GM18873 (cell line): ENCODE data around the gene DYRK4.
"Not testable (repeated sequence)": the region's sequence is repeated elsewhere in the genome, so short reads cannot be mapped to it uniquely, and the experiment has no call there.

Source experiments
- ATAC-seq: cut with Tn5 transposase; IDR thresholded peaks from one replicate; pipeline ENCODE4 v1.9.1; 2021; ENCODE audit warnings: mild to moderate bottlenecking, moderate library complexity, moderate number of reproducible peaks; ENCODE audit not compliant: unreplicated experiment, low FRiP score

The DYRK4 gene, protein sequence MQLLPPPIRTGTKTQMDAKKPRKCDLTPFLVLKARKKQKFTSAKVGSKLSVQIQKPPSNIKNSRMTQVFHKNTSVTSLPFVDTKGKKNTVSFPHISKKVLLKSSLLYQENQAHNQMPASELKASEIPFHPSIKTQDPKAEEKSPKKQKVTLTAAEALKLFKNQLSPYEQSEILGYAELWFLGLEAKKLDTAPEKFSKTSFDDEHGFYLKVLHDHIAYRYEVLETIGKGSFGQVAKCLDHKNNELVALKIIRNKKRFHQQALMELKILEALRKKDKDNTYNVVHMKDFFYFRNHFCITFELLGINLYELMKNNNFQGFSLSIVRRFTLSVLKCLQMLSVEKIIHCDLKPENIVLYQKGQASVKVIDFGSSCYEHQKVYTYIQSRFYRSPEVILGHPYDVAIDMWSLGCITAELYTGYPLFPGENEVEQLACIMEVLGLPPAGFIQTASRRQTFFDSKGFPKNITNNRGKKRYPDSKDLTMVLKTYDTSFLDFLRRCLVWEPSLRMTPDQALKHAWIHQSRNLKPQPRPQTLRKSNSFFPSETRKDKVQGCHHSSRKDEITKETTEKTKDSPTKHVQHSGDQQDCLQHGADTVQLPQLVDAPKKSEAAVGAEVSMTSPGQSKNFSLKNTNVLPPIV

DNA sequence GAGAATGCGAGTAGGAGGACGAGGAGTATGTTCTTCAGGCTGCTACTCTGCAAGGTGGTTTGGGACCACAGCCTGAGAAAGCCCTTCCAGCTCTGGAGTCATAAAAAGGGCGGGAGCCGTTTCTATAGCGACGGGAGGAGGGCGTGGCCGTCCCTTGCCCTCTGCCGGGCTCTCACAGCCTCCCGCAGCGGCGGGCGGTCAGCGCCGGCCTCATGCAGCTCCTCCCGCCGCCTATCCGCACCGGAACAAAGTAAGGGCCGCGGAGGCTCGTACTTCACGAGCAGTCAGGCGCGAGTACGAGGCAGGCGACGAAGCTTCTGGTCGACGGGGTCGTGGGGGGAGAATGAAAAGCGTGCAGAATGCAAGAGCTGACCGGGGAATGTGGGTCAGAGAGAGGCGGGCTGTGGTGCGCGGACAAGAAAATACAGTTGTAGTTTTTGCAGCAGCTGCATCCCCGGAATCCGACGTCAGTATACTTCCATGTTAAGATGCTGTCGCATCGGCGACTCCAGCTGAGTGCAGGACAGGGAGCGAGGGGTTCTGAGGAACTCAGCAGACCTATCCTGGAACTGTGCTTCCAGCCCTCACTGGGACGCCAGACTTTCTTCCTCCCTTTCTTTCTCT is at the start of gene DYRK4:
TSS of gene DYRK4 (plus strand) at position 175 of the 624 bp plus-strand sequence. CDS start at position 213, 38 bp downstream.
- ATAC-seq = no peak

DNA sequence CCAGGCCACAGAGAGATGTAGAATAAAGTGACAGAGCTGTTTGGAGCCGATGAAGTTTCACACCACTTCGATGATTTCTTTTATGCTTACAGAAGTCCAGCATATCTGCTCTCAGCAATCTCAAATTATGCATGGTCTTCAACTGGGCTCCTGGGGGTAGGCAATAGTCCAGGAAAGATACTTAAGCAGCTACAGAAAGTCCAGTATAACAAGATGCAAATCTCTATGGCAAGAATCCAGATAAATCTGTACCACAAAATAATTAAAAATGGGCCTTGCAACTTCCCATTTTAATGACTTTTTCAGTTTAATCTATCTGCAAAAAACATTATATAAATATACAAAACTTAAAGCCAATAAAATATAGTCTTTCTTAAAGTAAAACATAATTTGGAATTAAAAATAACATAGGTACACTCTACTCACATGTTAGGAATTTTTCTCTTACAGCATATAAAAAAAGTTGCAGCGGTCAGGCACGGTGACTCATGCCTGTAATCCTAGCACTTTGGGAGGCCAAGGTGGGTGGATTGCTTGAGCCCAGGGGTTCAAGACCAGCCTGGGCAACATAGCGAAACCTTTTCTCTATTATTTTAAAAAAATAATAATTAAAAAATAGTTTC is 43.8 kb upstream of the DYRK4 start:
- ATAC-seq = no peak

DNA sequence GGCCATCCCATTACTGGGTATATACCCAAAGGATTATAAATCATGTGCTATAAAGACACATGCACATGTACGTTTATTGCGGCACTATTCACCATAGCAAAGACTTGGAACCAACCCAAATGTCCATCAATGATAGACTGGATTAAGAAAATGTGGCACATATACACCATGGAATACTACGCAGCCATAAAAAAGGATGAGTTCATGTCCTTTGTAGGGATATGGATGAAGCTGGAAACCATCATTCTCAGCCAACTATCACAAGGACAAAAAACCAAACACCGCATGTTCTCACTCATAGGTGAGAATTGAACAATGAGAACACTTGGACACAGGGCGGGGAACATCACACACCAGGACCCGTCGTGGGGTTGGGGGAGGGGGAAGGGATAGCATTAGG is 38.6 kb upstream of the DYRK4 start:
- not testable (repeated sequence) for ATAC-seq

DNA sequence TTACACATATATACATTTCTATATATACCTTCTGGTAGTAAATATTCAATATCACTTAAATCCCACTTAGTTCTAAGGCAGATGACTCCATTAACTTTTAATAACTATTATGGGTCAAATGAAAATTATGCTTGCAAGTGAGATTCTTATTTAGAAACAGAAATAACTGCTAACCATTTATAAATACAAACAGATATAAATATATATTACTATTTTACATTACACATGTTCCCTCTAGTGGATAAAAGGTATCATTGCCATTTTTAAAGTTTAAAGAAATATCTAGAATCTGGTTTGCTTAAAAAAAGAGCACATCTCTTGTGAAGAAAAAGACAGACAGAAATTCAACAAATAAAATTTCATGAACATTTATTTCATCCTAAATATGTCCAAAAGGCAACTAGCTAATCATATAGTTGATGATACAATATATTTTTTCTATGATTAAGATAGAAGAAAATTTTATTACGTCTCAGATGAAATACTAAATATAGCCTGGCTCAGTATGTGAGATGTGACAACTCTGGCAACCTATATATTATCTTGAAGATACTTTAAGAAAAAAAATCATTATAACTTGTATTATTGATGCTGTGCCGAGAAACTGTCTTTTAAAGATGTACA is 35.0 kb upstream of the DYRK4 start:
- ATAC-seq = no peak

DNA sequence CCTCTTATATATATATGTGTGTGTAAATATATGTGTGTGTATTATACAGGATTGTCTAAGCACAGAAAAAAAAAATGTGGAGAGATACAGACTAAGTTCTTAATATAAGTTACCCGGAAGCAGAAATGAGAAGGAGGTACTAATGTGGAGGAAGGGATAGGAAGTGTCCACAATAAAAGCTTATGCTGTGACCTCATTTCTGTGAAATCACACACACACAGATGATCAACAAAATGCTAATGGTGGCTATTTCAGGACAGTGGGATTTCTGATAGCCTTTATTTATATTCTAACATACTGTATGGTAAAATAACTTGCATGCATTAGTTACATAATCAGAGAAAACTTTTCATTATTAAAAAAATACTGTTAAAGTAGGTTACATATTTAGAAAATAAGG is 31.8 kb upstream of the DYRK4 start:
- ATAC-seq = no peak

DNA sequence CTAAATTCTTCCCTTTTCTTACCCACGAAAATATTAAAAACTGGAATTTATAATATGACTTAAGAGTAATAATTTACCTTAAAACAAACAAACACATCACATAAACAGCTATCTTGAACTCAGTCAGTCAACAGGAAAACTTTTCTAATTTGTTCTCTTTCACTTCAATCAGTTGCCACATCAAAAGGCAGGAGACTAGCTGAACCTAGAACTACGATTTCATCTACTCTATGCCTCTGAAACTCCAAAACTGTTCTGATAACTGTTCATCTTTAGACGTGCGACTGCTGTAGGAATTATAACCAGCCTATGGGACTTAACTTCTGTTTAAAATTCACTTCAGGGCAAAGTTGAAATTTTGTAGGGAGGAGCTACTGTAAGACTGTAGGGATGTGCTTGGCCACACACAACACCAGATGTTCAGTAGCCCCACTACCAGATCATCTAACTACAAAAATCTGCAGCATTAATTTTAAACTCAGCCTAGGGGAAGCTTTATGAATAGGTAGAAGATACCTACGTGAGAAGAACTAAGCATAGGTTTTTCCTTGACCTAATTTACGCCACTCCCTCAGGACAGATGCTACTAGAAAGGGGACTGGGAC is 30.9 kb upstream of the DYRK4 start:
- ATAC-seq = no peak

DNA sequence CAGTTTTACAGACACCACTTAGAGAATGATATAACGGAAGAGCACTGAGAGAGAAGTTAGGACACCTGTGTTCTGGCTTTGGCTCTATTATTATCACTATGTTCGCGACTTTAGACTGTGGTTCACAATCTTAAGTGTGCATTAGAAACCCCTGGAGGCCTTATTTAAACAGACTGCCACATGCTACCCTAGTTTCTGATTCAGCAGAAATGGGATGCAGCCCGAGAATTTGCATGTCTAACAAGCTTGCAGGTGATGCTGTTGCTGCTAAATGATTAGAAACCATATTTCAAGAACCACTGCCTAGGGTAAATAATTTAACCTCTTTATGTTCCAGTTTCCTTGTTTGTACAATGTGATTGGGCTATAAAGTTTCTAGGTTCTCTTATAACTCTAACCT is 26.9 kb upstream of the DYRK4 start:
- ATAC-seq = no peak

DNA sequence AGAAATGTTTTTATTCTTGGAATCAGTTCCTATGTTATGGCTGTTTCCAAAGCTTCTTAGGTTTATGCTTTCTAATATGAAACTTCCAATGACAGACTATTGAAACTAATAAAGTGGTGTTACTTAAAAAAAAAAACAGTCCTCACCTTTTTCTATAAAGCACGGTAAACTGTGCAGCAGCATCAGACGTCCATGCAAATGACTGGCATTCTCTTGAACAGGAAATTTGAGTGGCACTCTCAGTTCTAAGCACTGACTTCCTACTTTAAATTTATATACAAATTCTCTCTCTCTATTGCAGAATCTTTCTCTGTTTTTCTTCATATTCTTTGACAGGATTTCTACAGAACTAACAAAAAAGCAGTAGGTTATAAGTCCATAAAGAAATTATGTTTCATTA is 26.1 kb upstream of the DYRK4 start:
- ATAC-seq = no peak

DNA sequence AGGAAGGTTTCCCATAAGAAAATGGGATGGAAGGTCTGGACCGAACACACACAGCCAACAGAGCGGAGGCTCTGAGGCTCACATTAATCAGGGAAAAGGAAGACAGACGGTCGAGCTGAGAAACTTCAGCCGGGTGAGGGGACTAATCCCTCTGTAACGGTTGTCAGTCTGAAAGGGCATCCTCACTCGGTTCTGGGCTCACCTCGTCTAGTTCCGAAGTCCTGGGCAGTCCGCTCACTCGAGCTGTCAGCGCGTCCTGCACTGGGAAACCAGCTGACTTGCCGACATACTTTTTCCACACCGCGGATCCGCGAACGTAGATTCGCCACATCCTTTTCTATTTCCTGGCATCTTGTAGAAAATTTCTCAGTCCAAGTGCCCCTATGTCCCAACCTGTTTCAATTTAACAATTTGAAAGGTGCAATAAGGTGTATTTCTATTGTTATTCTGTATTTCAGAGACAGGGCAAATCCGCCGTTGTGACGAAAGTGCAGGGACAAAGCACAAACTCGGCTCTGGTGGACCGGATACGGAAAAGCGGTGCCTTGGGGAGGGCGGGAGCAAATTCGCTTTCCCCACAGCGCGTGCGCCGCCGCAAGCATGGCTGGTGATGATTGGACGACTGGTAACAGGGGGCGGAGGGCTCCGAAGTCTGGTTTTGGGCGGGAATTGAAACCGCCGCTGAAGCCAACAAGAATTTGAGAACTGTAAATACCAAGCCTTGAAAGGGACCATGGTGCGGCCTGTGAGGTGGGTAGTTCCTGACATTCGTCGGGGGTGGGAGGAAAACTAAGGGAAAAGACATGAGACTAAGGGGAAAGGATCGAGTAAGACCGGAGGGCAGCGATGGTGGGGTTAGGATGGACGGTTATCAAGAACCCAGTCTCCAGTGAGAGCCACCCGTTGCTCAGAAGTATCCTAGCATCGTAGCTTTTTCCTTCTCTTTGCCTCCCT is 23.5 kb upstream of the DYRK4 start, which contains the start of gene RAD51AP1:
TSS of gene RAD51AP1 (plus strand) at position 684 of the 954 bp plus-strand sequence. CDS start at position 734, 50 bp downstream.
- ATAC-seq = peak; percentile 73

DNA sequence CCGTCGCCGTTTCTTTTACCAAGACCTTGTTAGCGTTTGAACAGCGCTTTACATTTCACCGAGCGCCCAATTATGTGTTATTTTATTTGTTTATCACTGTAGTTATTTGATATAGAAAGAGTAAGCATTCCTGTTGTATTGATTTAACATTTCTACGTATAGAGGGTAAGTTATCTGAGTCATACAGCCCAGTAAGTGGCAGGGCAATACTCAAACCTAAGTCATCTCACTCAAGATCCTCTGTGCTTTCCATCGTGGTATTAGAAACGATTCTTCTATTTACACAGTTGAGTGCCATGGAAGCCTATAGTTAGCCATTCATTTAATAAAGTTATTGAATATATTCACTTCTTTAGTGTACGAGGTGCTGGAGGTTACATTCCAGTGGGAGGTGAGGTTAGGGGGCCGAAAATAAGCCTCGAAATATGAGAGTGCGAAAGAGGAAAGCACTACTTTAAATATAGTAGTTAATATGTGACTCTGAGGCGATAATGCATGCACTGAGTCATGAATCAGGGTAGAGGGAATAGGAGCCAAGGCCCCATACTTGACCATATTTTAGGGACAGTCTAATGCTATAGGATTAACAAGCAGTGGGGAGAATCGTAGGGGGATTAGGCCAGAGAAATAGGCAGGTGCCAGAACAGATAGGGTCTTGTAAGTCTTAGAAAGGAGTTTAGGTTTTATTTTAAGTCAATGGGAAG is 22.7 kb upstream of the DYRK4 start:
- ATAC-seq = no peak

DNA sequence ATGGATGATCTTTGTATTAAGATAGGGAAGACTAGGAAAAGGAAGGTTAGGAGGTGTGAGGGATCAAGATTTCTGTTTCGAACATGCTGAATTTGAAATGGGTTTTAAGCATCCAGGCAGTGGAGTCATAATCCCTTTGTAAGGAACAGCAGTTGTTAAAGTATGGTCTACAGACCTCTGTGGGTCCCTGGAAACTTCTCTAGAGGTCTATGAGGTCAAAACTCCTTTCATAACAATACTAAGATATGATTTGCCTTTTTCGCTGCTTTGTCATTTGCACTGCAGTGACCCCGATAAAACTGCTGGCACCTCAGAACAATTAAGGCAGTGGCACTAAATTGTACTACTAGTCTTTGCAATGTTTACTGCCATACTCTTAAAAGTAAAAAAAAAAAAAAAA is 21.8 kb upstream of the DYRK4 start:
- ATAC-seq = no peak

DNA sequence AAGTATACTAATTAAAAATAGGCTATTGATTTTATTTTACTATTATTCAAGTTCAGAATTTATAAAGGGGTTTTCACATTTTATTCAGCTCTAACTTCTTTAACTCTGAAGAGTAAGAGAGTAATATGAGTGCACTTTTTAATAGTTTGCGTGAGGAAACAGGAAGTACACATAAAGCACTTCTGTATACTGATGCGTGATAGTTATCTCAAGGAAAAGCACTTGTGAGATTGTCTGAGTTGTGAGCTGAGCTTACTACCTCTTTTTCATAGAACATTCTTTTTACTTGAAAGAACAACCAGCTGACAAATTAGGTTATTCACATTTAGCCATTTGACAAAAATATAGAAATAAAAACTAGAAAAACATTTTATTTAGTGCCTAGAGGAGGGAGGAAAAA is 21.4 kb upstream of the DYRK4 start:
- ATAC-seq = no peak

DNA sequence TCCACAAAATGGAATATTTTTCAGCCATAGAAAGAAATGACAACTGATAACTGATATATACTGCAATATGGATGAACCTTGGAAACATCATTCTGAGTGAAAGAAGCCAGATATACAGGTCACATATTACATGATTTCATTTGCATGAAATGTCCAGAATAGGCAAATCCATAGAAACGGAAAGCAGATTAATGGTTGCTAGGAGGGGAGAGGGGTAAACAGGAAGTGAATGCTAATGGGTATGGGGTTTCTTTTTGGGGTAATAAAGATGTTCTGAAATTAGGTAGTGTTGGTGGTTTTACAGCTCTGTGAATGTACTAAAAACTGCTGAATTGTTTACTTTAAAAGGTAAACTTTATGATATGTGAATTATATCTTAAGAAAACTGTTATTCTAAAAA is 16.8 kb upstream of the DYRK4 start:
- ATAC-seq = no peak

DNA sequence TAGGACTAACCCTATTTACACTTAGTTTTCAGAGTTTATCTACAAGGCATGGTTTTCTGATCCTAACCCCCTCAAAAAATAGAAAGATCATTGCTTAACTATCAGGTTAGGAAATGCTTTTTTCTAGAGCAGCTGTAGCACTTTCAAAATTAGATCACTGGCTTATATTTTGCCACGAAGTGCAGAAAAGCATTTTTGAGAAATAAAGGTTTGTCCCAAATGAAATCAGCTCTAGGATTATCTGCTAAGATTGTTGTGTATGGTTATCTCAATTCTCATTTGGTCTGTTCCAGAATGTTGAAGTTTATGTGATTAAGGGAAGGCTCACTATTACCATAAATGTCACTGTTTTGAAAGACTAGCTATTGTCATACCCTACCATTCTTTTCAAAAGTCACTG is 9.8 kb upstream of the DYRK4 start:
- no peak for ATAC-seq

DNA sequence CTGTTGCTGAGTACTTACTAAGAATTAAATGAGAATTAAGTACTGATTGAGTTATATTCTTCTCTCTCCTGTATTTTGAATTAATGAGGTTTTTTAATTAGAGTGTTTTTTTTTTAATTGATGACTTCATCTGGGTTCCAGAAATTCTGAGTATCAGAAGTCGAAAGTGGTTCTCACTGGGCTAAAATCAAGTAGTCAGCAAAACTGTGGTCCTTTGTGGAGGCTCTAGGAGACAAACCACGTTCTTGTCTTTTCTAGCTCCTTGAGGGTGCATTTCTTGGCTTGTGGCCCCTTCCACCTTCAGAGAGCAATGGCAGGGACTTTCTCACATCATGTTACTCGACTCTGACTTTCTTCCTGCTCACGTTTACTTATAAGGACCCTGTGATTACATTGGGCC is 8.1 kb upstream of the DYRK4 start:
- no peak for ATAC-seq

DNA sequence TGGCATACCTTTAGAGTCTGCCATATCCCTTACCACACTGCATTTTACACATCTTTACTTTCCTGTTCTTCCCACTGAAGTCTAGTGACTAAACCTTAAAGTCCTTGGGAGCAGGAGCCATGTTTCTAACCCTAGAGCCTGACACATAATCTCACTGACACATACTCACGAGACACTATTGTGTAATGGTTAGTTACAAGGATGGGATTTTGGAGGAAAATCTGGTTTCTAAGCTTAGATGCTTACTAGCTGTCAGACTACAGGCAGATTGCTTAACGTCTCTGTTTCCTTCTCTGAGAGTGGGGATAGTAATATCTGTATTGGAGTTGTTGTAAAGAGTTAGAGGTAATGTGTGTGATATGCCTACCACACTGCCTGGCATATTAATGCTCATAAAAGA is 6.2 kb upstream of the DYRK4 start:
- ATAC-seq = no peak

DNA sequence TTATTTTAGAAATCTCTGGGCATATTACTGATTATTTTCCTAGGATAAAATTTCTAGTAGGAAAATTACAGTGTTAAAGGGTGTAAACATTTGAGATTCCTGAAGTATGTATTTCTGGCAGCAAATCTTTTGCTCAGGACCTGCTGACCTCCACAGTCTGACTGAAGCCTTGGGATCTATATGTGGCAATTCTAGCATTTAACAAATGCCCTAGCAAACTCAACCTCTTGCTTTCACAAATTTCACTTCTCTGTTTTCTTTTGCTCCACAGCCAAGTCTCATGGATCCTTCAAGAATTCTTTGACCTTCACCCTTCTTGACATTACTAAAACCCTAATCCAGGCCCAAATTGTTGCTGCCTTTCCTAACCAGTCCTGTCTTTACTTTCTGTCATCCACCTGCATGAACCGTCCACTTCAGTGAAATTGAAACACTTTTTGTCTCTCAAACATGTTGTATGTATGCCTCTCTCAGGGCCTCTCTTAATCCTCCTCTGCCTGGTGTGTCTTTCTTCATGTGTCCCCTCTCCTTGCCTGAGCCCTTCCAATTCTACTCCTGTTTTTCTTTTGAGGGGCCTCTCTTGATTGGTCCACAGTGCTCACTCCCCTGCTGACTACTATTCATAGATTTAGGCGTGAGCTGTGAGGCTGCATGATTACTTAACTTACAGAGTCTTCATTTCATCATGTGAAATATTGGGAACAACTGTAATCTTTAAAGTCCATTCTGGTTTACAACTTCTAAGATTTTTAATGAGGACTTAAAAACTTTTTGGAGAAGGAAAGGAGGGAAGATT is 5.1 kb upstream of the DYRK4 start:
- no peak for ATAC-seq

DNA sequence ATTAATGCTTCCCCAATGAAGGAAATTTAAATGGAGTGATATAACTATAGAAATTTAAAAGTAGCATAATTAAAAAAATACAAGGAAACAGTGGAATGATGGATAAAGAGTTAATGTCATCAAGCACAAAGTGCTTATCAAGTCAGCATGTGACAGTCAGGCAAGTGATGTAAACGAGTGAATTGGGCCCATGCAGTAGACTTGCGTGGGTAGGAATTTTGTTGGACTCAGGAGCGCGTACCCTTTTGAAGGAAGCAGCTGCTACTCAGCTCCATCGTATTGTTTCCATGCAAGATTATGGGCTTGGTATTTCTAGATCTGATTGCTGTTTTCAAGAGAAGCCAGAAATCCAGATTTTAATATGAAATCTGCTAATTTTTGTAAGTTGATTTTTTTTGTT is 4.4 kb upstream of the DYRK4 start:
- no peak for ATAC-seq
